ENCODE results near the gene POLR3G. TPM values are rescaled to one million over a fixed set of nuclear protein-coding genes. Genes with fewer than 3 reads are reported as not detected.

POLR3G gene
- total and polyA plus RNA-seq, 2 of the 13 experiments (the other 11 are each of a cell fraction or from before 2014, with no cell fraction given): 1.2 to 7.3 TPM

DNA sequence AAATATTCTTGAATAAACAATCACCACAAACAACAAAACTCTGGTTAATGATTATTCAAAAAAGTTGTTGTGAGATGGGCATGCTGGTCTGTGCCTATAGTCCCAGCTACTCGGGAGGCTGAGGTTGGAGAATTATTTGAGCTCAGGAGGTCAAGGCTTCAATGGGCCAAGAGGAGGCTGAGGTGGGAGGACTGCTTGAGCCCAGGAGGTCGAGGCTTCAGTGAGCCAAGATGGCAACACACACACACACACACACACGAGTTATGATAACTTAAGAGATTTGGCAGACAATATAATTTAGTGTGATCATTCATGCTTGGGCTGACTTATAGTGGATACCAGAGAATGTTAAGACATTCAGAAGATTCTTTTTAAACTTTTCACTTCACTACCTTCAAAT lies 39.9 kb downstream of the POLR3G start:
- H4K20me1 ChIP-seq (ENCODE audit: insufficient read depth, low read length): no peaks in the 10 kb centered on the region
- no peaks in the 10 kb centered on the region for H3K4me1 ChIP-seq (ENCODE audit: insufficient read depth, low read length)
- H3K36me3 ChIP-seq (replicated peaks in 1 of 2; ENCODE audit: control insufficient read depth in 1 of 2, insufficient read depth in 2 of 2, low read length in 2 of 2): 0 out of 5 replicates have a peak, but pooled peaks cover 0 to 1% of the 10 kb centered on the region in 2 experiments
- no peak overlapping the region for H3K27ac ChIP-seq (ENCODE audit: extremely low read length, insufficient read depth, low read length)
- no peak for FAIRE-seq
- ChIA-PET POLR2A (no interaction called here), CTCF (ENCODE audit: low intra/inter-chr PET ratio, low total read pairs) (no interaction called here)
- no peaks in the 10 kb centered on the region for H3K79me2 ChIP-seq (ENCODE audit: insufficient read depth, low read length)
- no peak for ATAC-seq
- no peak overlapping the region for H2AFZ ChIP-seq (ENCODE audit: low read length)
- intact Hi-C loops (cut with micrococcal nuclease; ENCODE audit: unreplicated experiment) (no loop called here), in situ Hi-C loops (cut with HindIII; ENCODE audit: extremely low pct_ligation_motif_present, low pct_unique_long_range_greater_than_20kb) (no loop called here)
- DNase-seq (ENCODE audit: low spot score): no peak
- no peak overlapping the region for H3K9ac ChIP-seq (ENCODE audit: insufficient read depth, low read depth, low read length)
- H3K27me3 ChIP-seq (ENCODE audit: control insufficient read depth in 1 of 2, insufficient read depth in 2 of 2, low read length in 2 of 2): no peaks in the 10 kb centered on the region
- TF ChIP-seq SMARCE1 (IDR thresholded peaks at IDR 0.05; ENCODE audit: borderline replicate concordance): no peak
- TF ChIP-seq FOXM1 (CRISPR knock-in tag; IDR thresholded peaks at IDR 0.05): no peak
- TF ChIP-seq, protein P1, sequence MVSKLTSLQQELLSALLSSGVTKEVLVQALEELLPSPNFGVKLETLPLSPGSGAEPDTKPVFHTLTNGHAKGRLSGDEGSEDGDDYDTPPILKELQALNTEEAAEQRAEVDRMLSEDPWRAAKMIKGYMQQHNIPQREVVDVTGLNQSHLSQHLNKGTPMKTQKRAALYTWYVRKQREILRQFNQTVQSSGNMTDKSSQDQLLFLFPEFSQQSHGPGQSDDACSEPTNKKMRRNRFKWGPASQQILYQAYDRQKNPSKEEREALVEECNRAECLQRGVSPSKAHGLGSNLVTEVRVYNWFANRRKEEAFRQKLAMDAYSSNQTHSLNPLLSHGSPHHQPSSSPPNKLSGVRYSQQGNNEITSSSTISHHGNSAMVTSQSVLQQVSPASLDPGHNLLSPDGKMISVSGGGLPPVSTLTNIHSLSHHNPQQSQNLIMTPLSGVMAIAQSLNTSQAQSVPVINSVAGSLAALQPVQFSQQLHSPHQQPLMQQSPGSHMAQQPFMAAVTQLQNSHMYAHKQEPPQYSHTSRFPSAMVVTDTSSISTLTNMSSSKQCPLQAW (CRISPR knock-in tag; IDR thresholded peaks at IDR 0.05): no peak
- TF ChIP-seq, protein P2, sequence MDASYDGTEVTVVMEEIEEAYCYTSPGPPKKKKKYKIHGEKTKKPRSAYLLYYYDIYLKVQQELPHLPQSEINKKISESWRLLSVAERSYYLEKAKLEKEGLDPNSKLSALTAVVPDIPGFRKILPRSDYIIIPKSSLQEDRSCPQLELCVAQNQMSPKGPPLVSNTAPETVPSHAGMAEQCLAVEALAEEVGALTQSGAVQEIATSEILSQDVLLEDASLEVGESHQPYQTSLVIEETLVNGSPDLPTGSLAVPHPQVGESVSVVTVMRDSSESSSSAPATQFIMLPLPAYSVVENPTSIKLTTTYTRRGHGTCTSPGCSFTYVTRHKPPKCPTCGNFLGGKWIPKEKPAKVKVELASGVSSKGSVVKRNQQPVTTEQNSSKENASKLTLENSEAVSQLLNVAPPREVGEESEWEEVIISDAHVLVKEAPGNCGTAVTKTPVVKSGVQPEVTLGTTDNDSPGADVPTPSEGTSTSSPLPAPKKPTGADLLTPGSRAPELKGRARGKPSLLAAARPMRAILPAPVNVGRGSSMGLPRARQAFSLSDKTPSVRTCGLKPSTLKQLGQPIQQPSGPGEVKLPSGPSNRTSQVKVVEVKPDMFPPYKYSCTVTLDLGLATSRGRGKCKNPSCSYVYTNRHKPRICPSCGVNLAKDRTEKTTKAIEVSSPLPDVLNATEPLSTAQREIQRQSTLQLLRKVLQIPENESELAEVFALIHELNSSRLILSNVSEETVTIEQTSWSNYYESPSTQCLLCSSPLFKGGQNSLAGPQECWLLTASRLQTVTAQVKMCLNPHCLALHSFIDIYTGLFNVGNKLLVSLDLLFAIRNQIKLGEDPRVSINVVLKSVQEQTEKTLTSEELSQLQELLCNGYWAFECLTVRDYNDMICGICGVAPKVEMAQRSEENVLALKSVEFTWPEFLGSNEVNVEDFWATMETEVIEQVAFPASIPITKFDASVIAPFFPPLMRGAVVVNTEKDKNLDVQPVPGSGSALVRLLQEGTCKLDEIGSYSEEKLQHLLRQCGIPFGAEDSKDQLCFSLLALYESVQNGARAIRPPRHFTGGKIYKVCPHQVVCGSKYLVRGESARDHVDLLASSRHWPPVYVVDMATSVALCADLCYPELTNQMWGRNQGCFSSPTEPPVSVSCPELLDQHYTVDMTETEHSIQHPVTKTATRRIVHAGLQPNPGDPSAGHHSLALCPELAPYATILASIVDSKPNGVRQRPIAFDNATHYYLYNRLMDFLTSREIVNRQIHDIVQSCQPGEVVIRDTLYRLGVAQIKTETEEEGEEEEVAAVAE (CRISPR knock-in tag; IDR thresholded peaks at IDR 0.05; ENCODE audit: borderline replicate concordance): no peak
- TF ChIP-seq, protein P3, sequence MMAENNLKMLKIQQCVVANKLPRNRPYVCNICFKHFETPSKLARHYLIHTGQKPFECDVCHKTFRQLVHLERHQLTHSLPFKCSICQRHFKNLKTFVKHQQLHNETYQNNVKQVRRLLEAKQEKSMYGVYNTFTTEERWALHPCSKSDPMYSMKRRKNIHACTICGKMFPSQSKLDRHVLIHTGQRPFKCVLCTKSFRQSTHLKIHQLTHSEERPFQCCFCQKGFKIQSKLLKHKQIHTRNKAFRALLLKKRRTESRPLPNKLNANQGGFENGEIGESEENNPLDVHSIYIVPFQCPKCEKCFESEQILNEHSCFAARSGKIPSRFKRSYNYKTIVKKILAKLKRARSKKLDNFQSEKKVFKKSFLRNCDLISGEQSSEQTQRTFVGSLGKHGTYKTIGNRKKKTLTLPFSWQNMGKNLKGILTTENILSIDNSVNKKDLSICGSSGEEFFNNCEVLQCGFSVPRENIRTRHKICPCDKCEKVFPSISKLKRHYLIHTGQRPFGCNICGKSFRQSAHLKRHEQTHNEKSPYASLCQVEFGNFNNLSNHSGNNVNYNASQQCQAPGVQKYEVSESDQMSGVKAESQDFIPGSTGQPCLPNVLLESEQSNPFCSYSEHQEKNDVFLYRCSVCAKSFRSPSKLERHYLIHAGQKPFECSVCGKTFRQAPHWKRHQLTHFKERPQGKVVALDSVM (CRISPR knock-in tag; IDR thresholded peaks at IDR 0.05): peak; percentile 76
- no peak for TF ChIP-seq RFX3 (CRISPR knock-in tag; IDR thresholded peaks at IDR 0.05)
- TF ChIP-seq, protein P4, sequence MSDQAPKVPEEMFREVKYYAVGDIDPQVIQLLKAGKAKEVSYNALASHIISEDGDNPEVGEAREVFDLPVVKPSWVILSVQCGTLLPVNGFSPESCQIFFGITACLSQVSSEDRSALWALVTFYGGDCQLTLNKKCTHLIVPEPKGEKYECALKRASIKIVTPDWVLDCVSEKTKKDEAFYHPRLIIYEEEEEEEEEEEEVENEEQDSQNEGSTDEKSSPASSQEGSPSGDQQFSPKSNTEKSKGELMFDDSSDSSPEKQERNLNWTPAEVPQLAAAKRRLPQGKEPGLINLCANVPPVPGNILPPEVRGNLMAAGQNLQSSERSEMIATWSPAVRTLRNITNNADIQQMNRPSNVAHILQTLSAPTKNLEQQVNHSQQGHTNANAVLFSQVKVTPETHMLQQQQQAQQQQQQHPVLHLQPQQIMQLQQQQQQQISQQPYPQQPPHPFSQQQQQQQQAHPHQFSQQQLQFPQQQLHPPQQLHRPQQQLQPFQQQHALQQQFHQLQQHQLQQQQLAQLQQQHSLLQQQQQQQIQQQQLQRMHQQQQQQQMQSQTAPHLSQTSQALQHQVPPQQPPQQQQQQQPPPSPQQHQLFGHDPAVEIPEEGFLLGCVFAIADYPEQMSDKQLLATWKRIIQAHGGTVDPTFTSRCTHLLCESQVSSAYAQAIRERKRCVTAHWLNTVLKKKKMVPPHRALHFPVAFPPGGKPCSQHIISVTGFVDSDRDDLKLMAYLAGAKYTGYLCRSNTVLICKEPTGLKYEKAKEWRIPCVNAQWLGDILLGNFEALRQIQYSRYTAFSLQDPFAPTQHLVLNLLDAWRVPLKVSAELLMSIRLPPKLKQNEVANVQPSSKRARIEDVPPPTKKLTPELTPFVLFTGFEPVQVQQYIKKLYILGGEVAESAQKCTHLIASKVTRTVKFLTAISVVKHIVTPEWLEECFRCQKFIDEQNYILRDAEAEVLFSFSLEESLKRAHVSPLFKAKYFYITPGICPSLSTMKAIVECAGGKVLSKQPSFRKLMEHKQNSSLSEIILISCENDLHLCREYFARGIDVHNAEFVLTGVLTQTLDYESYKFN (CRISPR knock-in tag; conservative IDR thresholded peaks at IDR 0.05): no peak
- TF ChIP-seq ZNF775 (CRISPR knock-in tag; IDR thresholded peaks at IDR 0.05; ENCODE audit: borderline replicate concordance): no peak
- no peak overlapping the region for H3K4me3 ChIP-seq (replicated peaks in 1 of 3; ENCODE audit: insufficient read depth in 1 of 3, low read depth in 2 of 3, low read length in 3 of 3)
- H3K4me2 ChIP-seq (ENCODE audit: low read depth, low read length): no peak overlapping the region
- 80% methylated on average over 3 of the region's 3 CpGs for WGBS (ENCODE audit: low lambda C conversion rate)
- no peaks in the 10 kb centered on the region for H3K9me3 ChIP-seq (ENCODE audit: low read length)
- BruUV-seq (replicated peaks): no TSS peak

Measured in HepG2 (cell line).